ENCODE results near the gene VSTM4. TPM values are rescaled to one million over a fixed set of nuclear protein-coding genes. Genes with fewer than 3 reads are reported as not detected.

Gene VSTM4
- total and polyA plus RNA-seq, 9 of the 15 experiments (the other 6 are each of a cell fraction or from before 2014, with no cell fraction given) = 1.0 to 7.9 (median 3.0) TPM

GRCh38 chr10:49054753-49055152 lies 60.6 kb downstream of the VSTM4 start (continued):
- TF ChIP-seq, protein P1, sequence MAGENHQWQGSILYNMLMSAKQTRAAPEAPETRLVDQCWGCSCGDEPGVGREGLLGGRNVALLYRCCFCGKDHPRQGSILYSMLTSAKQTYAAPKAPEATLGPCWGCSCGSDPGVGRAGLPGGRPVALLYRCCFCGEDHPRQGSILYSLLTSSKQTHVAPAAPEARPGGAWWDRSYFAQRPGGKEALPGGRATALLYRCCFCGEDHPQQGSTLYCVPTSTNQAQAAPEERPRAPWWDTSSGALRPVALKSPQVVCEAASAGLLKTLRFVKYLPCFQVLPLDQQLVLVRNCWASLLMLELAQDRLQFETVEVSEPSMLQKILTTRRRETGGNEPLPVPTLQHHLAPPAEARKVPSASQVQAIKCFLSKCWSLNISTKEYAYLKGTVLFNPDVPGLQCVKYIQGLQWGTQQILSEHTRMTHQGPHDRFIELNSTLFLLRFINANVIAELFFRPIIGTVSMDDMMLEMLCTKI (IDR thresholded peaks at IDR 0.05; ENCODE audit: partially characterized antibody) = no peak
- TF ChIP-seq, protein P2, sequence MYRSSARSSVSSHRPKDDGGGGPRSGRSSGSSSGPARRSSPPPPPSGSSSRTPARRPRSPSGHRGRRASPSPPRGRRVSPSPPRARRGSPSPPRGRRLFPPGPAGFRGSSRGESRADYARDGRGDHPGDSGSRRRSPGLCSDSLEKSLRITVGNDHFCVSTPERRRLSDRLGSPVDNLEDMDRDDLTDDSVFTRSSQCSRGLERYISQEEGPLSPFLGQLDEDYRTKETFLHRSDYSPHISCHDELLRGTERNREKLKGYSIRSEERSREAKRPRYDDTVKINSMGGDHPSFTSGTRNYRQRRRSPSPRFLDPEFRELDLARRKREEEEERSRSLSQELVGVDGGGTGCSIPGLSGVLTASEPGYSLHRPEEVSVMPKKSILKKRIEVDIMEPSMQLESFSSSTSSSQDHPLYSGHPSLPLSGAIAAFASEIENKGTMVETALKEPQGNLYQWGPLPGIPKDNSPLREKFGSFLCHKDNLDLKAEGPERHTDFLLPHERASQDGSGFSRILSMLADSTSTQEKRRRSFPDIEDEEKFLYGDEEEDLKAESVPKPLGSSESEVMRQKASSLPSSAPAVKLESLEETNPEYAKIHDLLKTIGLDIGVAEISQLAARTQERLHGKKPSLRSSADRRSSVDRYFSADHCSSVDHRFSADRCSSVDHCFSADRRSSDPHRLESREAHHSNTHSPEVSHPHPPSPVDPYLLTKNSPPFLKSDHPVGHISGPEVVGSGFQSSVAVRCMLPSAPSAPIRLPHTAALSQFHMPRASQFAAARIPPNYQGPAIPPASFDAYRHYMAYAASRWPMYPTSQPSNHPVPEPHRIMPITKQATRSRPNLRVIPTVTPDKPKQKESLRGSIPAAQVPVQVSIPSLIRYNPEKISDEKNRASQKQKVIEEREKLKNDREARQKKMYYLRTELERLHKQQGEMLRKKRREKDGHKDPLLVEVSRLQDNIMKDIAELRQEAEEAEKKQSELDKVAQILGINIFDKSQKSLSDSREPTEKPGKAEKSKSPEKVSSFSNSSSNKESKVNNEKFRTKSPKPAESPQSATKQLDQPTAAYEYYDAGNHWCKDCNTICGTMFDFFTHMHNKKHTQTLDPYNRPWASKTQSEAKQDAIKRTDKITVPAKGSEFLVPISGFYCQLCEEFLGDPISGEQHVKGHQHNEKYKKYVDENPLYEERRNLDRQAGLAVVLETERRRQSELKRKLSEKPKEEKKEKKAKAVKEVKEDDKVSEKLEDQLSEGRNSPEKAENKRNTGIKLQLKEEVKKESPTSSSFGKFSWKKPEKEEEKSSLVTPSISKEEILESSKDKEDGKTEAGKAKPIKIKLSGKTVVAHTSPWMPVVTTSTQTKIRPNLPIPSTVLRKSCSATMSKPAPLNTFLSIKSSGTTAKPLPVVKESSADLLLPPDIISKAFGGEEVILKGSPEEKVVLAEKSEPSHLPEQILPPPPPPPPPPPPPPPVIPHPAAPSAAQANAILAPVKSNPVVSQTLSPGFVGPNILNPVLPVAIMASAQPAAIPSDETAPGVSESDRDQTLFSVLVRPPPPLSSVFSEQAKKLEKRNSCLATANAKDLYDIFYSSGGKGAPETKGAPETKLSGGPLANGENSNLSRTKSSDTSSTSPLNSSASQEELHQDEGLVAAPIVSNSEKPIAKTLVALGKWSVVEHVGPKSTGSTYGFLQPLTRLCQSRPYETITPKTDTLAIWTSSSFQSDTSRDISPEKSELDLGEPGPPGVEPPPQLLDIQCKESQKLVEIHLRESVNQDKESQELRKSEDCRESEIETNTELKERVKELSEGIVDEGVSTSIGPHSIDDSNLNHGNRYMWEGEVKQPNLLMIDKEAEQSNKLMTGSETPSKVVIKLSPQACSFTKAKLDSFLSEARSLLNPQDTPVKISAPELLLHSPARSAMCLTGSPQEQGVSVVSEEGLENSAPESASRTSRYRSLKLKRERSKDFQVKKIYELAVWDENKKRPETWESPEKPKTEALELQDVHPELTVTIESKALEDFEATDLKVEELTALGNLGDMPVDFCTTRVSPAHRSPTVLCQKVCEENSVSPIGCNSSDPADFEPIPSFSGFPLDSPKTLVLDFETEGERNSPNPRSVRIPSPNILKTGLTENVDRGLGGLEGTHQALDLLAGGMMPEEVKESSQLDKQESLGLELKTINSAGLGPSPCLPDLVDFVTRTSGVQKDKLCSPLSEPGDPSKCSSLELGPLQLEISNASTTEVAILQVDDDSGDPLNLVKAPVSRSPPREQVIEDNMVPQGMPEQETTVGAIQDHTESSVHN (IDR thresholded peaks at IDR 0.05; ENCODE audit: borderline replicate concordance in 1 of 2, low read depth in 1 of 2) = no peak
- TF ChIP-seq, protein P3, sequence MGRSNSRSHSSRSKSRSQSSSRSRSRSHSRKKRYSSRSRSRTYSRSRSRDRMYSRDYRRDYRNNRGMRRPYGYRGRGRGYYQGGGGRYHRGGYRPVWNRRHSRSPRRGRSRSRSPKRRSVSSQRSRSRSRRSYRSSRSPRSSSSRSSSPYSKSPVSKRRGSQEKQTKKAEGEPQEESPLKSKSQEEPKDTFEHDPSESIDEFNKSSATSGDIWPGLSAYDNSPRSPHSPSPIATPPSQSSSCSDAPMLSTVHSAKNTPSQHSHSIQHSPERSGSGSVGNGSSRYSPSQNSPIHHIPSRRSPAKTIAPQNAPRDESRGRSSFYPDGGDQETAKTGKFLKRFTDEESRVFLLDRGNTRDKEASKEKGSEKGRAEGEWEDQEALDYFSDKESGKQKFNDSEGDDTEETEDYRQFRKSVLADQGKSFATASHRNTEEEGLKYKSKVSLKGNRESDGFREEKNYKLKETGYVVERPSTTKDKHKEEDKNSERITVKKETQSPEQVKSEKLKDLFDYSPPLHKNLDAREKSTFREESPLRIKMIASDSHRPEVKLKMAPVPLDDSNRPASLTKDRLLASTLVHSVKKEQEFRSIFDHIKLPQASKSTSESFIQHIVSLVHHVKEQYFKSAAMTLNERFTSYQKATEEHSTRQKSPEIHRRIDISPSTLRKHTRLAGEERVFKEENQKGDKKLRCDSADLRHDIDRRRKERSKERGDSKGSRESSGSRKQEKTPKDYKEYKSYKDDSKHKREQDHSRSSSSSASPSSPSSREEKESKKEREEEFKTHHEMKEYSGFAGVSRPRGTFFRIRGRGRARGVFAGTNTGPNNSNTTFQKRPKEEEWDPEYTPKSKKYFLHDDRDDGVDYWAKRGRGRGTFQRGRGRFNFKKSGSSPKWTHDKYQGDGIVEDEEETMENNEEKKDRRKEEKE (IDR thresholded peaks at IDR 0.05; ENCODE audit: borderline replicate concordance in 1 of 2, control insufficient read depth in 1 of 2, low read depth in 2 of 2, low read length in 1 of 2) = no peak
- TF ChIP-seq ZNF133 (CRISPR knock-in tag; IDR thresholded peaks at IDR 0.05) (no peak), MIER1 (IDR thresholded peaks at IDR 0.05; ENCODE audit: low read depth) (no peak), NONO (IDR thresholded peaks at IDR 0.05; ENCODE audit: low read depth in 2 of 2, low read length in 1 of 2) (no peak), PPARD (CRISPR knock-in tag; IDR thresholded peaks at IDR 0.05) (no peak), ETS2 (tag; IDR thresholded peaks at IDR 0.05; ENCODE audit: borderline replicate concordance, poor library complexity, severe bottlenecking) (no peak), ZNF561 (CRISPR knock-in tag; conservative IDR thresholded peaks at IDR 0.05) (no peak)
